DND-41 (cell line): ENCODE data around the gene CYB5B.

Experiments used
- EZH2 ChIP-seq: IDR thresholded peaks from 3 replicates; pipeline ENCODE4 v1.6.1; 2012; ENCODE audit warnings: borderline replicate concordance, low read depth, mild to moderate bottlenecking, moderate library complexity, low read length, inconsistent platforms; ENCODE audit not compliant: severe bottlenecking
- TF ChIP-seq, protein P1 (sequence below): IDR thresholded peaks from 2 replicates; pipeline ENCODE4 v1.5.1; 2012; ENCODE audit warnings: borderline replicate concordance, low read length, moderate library complexity, mild to moderate bottlenecking; ENCODE audit not compliant: poor library complexity, severe bottlenecking; ENCODE audit errors: extremely low read depth

DNA sequence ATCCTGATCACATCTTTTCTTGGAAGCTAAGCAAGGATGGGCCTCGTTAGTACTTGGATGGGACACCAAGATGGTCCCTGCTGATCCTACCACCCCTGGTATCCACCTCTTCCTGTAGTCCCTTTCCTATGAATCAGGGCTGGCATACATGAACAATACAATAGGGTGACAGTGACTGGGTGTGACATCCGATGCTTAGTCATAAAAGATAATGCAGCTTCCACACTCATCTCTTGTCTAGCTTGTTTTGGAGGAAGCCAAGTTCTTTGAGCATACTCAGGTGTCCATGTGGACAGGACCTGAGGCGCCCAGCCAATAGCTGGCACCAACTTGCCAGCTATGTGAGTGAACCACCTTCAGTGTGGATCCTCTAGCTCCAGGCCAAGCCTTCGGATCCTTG, 78.8 kb downstream of the CYB5B start:
- TF ChIP-seq, protein P1, sequence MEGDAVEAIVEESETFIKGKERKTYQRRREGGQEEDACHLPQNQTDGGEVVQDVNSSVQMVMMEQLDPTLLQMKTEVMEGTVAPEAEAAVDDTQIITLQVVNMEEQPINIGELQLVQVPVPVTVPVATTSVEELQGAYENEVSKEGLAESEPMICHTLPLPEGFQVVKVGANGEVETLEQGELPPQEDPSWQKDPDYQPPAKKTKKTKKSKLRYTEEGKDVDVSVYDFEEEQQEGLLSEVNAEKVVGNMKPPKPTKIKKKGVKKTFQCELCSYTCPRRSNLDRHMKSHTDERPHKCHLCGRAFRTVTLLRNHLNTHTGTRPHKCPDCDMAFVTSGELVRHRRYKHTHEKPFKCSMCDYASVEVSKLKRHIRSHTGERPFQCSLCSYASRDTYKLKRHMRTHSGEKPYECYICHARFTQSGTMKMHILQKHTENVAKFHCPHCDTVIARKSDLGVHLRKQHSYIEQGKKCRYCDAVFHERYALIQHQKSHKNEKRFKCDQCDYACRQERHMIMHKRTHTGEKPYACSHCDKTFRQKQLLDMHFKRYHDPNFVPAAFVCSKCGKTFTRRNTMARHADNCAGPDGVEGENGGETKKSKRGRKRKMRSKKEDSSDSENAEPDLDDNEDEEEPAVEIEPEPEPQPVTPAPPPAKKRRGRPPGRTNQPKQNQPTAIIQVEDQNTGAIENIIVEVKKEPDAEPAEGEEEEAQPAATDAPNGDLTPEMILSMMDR: no peak
- TF ChIP-seq EZH2: no peak
